ENCODE results near the gene ELMO1. TPM values are rescaled to one million over a fixed set of nuclear protein-coding genes. Genes with fewer than 3 reads are reported as not detected.

ELMO1 gene
- total RNA-seq, 1 experiment from 2014 or later = 24.0 TPM

DNA sequence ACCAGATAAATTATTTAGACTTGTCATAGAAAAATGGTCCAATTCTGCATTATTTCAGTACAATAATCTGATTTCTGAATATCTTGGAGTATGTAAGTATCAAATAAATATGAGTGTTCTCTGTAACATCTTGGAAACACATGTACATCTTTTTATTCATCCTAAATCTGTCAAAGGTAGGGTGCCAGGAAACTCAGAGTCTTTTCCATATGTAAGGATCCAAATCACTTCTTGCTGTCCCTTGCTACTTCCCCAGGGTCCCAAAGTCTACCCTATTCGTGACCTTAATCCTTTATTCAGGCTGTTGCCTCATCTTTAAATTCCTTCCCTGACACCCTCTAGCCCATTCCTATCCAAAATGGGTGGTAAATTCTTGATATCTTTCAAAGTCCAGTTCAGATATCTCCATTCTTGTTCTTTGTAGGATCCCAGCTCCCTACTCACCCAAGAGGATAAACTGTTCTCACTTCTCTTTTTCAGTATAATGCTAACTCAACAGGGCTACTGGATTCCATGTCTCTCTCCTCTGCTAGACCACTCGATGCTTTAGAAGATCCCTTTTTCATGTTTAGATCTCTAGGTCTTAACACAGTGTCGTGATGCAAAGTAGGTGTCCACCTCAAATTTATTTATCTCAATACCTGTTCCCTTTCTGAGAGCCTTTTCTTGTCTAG is 493.1 kb downstream of the ELMO1 start:
- no peak for DNase-seq (ENCODE audit: low spot score)

DNA sequence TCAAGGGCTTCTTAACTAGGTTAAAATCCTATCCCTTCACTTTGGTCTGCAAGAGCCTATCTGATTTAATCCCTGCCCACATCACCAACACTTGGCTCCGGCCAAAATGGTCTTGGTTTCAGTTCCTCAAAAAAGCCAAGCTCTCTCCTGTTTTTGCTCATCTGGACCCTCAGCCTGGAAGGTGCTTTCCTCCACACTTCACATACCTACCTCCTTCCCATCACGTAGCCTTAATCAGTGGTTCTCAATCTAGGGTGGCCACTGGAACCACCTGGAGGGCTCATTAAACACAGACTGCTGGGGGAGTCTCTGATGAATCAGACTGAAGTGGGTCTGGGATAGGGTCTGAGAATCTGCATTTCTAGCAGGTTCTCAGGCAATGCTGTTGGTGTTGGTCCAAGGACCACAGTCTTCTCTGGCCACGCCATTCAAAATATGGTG is 497.4 kb downstream of the ELMO1 start:
- DNase-seq (ENCODE audit: low spot score) = no peak

DNA sequence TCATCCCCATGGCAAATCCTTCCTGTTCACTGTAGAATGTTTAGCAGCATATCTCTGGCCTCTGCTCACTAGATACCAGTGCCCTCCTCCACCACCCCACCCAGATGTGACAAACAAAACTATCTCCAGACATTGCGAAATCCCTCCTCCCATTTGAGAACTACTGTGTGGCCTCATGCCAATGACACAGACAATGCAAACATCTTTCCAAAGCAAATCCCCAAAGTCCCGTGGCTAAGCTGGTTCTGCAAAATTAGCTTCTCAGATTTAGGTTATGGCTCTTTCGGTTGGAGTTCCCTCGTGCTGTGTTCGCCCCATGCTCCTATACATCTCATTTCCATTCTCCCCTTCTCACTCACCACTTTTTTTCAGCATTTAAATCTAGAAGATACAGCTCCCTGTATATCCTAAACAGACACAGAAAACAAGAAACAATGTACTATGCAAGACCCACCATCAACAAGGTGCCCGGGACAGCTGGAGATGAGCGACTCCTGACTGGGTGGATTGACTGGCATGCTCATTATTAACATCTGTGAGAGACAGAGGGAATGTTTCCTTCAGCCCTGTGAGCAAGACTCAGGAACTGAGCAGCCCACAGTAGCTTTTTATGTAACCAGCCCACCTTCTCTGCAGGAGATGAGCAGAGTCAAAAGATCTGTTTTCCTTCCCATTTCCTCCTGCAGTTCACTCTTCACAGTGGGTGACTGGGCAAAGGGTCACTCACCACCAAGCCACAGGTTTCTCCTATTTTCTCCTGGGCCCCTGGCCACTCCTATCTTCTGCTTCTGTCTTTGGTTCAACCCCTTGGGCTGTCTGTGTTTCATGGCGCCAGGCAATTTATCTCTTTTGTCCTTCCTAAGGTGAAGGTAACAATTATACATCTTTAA is 498.7 kb downstream of the ELMO1 start:
- DNase-seq (ENCODE audit: low spot score) = no peak

DNA sequence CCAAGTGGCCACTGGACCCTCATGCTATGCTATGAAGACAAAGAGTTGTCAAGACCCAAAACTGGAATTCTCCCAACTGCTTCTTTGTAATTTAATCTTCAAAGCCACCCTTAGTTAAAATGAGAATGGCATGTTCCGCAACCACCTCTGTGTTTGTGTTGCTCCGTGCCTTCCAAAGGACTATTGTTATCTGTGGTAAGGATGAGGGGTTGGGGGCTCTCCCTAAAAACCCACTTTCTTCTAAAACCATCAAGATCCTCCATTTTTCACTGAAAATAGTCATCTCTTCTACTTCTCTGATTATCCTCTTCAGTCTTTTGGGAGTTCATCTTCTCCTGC is 502.3 kb downstream of the ELMO1 start:
- DNase-seq (ENCODE audit: low spot score) = no peak

DNA sequence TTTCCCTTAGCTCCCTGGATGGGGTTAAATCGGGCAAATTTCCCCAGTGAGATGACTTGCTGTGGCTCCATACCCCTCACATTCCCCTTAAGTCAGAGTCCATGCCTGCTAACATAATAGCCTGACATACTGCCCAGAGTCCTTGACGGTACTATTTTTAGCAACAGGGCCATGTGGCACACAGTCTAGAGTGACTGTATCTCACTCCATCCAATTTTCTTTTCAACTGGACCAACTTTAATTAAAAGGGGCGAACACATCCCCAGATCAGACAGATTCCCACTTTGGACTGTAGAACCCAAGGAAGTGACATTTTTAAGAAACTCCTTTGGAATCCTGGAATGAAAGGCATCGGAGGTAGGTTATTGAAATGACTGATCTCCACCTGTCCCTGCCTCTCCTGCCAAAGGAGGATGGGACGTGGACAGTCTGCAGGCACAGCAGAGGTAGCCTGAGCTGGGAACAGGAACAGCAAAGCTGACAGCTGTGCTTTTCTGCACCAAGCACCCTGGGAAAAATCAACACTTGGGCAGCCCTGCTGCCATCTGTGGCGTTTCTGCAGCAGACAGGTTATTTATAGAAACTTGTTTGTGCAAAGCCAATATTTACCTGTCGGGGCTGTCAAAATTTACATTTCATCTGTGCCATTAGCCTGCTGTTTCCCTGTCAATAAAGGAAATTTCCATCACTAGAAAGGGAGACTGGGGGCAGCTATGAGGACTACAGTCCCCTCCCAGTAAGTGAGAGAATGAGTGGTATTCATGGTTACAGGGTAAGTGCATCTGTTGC is 502.9 kb downstream of the ELMO1 start:
- no peak for DNase-seq (ENCODE audit: low spot score)

DNA sequence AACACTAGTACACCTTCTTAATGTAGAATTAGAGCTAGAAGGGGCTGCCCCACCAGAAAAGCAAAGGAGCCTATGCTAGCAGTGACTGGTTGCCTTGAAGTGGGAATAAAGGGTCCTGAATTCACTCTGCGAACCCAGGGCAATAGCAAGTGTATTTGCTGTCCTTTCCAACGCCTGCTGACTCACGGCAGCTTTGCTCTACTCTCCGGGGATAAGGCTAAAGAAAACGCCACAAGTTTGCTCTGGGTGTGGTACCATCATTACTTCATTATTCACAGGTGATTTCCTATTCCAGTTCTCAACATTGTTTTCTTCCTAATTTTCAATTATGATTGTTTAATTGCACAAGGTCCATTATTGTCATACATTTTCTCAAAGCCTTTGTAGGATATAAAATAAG is 503.8 kb downstream of the ELMO1 start:
- no peak for DNase-seq (ENCODE audit: low spot score)

DNA sequence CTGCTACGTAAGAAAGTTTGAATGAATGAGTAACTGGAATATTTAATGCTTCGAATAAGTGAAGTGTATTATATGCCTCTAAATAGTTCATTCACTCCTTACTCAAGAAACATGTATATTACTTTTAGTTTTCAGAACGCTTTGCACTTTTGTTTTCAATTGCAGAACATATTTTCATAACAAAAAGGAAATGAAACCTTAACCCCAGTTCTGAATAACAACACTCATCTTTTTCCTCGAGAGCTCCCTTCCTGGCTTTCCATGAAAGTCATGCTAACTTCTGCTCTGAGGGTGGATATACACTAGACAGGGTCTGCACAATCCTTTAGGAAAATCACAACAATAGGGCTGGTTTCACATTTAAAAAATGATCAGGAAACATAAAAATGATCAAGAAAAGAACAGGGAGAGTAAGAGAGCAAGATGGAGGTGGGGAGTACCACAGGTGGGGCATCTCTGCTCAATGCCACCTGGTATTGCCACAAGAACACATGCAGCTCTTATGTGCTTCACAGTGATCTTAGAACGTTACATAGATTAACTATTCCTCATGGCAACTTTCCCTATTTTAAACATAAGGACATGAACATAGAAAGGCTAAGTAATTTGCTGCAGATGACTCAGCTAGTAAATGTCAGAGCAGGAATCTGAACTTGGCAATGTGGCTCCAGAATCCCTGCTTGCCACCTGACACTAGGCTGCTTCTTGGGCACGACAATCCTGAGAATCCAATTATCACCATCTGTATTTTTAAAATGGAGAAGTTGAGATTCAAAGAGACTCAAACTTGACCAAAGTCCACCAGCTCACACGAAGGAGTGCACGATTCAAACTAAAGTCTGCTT is 504.9 kb downstream of the ELMO1 start:
- peak; percentile 80 for DNase-seq (ENCODE audit: low spot score)

DNA sequence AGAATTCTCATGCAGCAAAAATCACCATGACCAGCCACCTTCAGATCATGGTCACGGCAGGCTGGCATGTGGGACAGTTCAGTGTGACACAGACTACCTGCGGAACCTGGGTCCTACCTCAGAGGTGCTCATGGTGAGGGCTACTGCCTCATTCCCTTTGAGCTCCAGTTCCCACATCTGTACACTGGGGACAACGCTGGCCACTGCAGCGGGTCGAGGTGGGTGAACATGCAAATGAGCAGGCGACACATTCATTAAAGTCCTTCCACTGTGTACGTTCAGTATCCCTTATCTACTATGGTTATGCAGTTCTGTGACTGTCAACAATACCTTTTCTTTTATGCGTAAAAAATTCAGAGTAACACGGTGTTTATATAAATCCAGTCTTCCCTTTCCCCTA is 505.7 kb downstream of the ELMO1 start:
- no peak for DNase-seq (ENCODE audit: low spot score)

DNA sequence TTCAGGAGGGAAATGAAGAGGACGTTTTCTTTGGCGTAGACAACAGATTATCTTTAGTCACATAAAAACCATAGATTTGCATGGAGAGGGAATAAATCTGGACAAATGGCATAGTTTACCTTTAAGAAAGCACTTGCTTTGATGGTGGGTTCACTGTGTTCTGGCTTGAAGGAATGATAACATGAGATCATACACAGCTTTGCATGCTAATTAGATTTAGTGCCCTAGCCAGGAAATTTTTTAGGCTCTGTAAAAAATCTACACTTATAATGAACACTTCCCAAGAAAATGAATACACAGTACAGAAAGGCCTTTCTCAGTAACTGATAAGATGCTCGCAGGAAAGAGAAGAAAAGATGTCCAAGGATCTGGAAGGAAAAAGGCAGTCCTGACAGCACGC is 506.1 kb downstream of the ELMO1 start:
- no peak for DNase-seq (ENCODE audit: low spot score)

DNA sequence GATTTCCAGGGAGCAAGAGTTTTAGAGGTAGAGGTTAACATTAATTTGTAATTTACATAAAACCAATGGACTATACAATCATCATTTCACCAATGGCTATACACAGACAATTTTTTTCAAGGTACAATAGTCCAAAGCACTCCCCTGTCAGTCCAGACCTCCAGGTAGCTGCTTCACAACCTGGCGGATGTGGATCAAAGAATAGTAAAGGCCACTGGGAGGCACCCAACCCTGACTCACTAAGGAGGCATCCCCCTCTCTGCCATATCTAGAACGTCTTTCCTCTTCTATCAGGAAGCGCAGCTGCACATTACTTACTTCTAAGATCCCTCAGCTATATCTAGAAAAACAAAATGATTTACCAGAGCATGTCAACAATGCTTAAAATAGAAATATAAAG is 506.6 kb downstream of the ELMO1 start:
- DNase-seq (ENCODE audit: low spot score) = no peak

DNA sequence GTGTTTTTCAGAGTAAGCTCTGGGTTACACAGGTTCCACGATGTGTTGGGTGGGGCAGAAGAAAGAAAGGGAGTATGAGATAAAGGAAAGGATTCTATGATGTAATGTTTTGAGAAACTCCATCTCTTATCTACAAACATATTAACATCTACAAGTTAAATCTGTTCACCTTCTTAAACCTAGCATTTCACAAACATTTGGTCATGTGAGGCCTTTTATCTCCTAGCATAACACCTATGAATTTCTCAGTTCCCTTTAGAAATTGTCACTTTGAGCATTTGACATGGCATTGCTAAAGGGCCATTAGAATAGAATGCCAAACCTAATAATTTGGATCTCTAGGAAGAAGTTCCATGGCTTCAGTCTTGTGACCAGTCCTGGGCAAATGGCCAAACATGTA is 507.3 kb downstream of the ELMO1 start:
- DNase-seq (ENCODE audit: low spot score) = no peak

DNA sequence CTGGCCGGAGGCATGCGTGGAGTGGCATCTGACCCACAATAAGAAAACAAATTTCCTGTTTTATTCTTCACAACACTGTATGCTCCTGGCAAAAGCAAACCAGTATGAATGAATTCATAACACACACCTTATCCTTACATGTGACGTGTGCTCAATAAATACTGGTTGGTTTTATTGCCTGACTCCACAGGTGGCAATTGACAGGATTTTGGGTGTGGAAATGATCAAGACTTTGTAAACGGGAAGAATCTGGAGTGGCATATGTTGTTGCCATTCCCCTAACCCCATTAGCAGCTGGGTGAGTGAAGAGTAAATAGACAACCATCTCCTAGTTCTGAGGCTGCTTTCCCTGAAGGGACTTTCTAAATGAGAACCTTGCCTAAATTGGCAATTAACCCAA is 508.8 kb downstream of the ELMO1 start:
- DNase-seq (ENCODE audit: low spot score) = no peak

DNA sequence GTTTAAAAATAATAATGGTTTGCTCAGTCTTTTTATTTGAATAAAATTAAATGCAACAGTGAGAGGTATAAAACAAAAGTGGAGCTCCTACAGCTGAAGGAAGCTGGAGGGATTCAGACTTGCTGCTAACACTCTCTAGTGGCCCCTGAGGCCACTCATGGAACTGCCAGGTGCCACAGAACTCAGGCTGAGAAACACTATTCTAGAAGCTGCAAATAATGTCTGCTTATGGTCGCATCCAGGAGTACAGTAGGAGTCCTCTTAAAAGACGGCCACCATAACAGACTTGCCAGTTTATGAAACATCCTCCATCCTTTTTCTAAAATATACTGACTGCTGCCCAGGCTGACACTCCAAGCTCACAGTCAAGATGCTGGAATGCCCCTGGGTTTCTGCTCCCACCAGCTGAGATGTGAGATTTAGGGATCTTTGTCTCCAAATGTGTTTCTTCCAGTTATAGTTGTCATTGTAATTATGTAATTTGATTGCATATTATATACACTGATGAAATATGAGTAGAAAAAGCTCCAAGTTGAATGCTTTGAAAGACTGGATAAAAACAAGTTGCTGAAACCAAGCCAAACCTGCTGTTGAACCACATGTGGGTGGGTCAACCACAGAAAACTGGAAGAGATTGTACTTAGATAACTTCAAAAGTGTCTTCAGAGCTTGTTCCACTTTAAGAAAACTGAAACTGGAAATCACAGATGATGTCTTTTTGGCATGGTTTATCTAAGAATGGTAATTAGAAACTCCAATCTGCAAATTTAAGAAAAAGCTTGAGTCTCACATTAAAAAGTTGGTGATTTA is 510.7 kb downstream of the ELMO1 start:
- DNase-seq (ENCODE audit: low spot score) = no peak

DNA sequence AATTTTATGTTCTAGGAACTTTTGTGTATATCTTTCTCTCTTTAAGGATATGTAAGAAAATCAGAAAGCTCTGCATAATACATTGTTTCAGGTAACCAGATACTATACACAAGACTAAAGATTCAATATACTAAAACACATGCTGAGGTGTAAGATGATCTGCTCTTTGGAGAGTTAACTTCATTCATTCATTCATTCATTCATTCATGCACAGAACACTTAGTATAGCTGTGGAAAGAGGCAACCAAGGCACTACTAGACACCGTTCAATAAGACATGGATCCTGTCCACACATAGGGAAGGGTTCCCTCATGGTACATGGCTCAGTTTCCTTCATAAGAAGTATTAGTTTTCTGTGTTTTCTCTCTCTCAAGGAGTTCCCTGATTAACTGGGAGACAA is 516.8 kb downstream of the ELMO1 start:
- DNase-seq (ENCODE audit: low spot score) = no peak

DNA sequence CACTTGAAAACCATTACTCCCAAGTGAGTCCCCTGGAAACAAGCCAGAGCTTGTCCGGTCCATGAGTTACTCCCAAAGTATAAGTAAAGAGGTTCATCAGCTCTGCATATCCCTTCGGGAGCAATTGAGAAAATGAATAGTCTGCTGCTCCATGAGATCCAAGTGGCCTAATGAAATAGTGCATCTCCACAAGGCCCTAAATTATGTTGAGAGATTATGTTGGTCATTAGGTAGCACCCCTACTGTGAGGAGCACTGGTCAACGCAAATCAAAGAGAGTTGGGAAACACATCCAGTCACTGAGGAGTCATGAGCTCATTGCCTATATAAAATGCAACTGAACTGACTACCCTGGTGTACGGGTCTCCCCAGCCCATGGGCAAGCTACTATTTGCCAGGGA is 518.9 kb downstream of the ELMO1 start:
- DNase-seq (ENCODE audit: low spot score) = no peak

DNA sequence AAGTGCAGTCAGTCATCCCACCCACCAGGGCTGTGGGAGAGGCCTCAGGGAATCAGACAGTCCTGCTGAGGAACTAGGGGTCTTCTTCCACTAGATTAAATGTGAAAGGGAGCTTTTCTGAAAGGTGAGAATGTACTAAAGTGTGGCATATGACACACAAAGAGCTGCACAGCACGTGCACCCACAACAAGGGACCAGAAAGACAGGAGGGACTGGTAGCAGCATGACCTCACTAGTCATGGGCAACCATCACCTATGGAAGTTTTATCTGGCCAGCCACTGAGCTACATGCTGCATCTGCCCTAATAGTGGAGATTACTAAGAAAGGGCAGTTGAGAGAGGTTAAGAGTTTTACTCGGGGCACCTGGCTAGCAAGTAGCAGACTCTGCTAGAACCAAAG is 519.9 kb downstream of the ELMO1 start:
- no peak for DNase-seq (ENCODE audit: low spot score)

DNA sequence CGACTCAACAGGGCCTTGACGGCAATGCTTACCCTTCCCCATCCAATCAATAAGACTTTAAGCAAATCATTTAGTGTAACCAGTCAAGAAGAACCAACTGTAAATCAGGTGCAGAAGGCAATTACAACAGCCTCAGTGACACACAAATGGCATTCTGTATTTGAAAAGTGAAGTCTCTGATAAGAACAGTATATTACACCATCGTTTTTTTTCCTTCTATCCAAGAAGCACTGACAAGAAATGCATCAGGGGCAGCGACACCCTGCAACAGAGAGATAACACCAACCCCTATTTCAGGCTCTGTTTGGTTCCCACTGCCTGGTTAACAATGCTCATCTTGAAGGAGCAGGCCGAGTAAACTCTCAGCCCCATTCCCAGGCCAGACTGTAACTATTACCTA is 520.4 kb downstream of the ELMO1 start:
- DNase-seq (ENCODE audit: low spot score) = no peak

DNA sequence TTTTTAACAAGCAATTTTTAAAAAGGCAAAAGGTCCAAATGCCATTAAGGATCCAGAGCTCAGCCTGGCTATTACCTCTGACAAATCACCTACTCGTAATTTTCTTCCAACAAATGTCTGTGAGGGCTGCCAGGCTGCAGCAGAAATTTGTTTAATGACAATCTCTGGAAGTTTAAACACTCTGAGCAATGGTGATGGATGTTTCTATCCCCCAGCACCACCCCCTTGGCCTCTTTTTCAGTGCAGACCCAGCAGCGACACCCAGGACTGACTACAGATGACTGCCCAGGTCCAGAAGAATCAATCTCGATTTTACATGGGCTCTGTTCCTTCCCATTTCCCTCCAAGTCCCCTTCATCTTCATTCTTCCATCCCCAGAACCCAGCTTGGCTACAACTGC is 523.0 kb downstream of the ELMO1 start:
- DNase-seq (ENCODE audit: low spot score) = no peak

DNA sequence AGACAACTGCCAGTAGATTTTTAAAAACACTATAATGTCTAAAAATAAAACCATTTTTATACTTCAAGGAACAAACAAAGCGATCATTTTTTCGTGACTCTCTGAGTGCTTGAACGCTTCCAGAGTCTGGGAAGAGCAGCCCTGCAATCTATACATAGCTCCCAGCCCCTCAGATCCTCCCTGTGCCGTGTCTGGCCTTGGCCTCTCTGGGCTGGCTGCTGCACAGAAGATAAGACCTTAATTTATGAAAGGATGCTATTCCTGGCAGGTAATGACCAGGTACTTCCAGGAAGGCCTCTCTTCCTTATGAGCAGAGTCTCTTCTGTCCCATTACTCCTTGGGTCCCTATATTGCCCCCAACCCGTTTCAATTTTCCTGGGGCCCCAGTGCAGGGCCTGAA is 523.5 kb downstream of the ELMO1 start:
- DNase-seq (ENCODE audit: low spot score) = no peak

DNA sequence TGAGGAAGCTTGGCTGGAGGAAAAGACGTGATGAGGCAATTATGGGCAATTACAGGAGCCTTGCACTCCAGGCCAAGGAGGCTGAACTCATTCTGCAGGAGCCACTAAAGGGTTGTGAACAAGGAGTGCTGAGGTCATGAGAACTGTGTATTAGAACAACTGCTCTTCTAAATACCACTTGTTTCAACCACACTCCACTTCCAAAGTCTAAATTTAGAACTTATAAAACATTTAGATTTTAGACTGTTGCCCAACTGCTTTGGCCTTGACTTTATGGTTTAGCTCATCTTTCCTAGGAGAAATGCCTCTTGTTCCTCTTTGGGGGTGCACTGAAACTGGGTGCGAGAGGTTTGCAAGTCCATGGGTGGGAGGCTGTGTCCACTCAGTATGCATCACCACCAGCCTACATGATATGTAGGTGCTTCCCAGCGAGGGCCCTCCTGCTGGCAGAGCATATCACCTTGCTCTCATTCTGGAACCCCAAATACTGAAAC is 524.7 kb downstream of the ELMO1 start:
- DNase-seq (ENCODE audit: low spot score) = no peak

DNA sequence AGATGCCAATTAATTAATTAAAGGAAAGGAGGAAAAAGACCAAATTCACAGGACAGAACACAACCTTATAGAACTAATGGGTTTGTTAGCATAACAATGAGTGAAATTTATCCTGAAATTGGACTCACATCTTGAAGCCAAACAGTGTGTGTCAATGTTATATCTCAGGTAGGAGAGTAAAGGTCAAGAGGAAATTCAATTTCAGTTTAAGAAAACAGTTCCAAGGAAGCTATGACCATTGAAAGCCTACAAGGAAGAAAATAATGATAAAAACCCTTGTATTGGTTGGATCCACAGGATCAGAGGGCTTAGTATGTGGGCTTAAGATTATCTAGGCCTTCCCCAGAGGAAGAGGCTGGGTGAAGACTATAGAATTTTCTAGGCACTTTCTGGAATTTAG is 525.5 kb downstream of the ELMO1 start:
- DNase-seq (ENCODE audit: low spot score) = no peak

Measured in A172 (cell line).